HEK293 (cell line): Measurements from ENCODE around the gene ZFP36L1.

Experiments used
- CTCF ChIA-PET: fragments of 350-600 bp; formaldehyde crosslinking; extraction: SDS; loops from one replicate; lab custom pipeline; 2021; ENCODE audit warnings: antibody characterized with exemption; lab: Yijun Ruan, JAX
- POLR2A ChIA-PET: fragments of 300-600 bp; formaldehyde crosslinking; extraction: SDS; loops from one replicate; lab custom pipeline; 2020; ENCODE audit warnings: antibody characterized with exemption, inconsistent platforms; lab: Yijun Ruan, JAX
- H3K27ac ChIP-seq: fragments of 200-500 bp; sonication (Bioruptor generic); 2 replicates; pipeline ENCODE4 v1.5.1; 2014; ENCODE audit warnings: low read depth, low read length, control low read depth, inconsistent platforms; ENCODE audit errors: extremely low read depth
- H3K36me3 ChIP-seq, 2 experiments: fragments of 200-500 bp in 1 of 2; sonication (Bioruptor generic) in 1 of 2; 1 replicate in 1 of 2; 2 replicates in 1 of 2; pipeline ENCODE4 v1.5.1; 2014 to 2017; ENCODE audit warnings: inconsistent platforms in 2 of 2, low read length in 2 of 2; ENCODE audit not compliant: control insufficient read depth in 2 of 2, insufficient read depth in 1 of 2
- H3K4me1 ChIP-seq: fragments of 200-500 bp; sonication (Bioruptor generic); 2 replicates; pipeline ENCODE4 v1.5.1; 2014; ENCODE audit warnings: mild to moderate bottlenecking, low read length, inconsistent platforms; ENCODE audit not compliant: control insufficient read depth, insufficient read depth
- H3K4me3 ChIP-seq: 2 replicates; pipeline ENCODE4 v1.5.1; 2011; ENCODE audit warnings: low read depth, mild to moderate bottlenecking, control low read depth, low read length, moderate library complexity
- H3K9me3 ChIP-seq: fragments of 200-500 bp; sonication (Bioruptor generic); 2 replicates; pipeline ENCODE4 v1.5.1; 2014; ENCODE audit warnings: low read depth, low read length, inconsistent platforms; ENCODE audit not compliant: control insufficient read depth, insufficient read depth
- ATF2 ChIP-seq: fragments of 450-650 bp; formaldehyde crosslinking; IDR thresholded peaks from 2 replicates; pipeline ENCODE4 v1.5.1; 2016; ENCODE audit warnings: missing biosample characterization, missing genetic modification characterization, low read depth
- GLIS1 ChIP-seq: fragments of 450-650 bp; formaldehyde crosslinking; IDR thresholded peaks from 2 replicates; pipeline ENCODE4 v1.5.1; 2016; ENCODE audit warnings: missing biosample characterization, missing genetic modification characterization
- KLF10 ChIP-seq: fragments of 450-650 bp; IDR thresholded peaks from 2 replicates; pipeline ENCODE4 v1.5.1; 2018; ENCODE audit warnings: missing biosample characterization, mild to moderate bottlenecking, missing genetic modification characterization
- ZEB2 ChIP-seq: fragments of 450-650 bp; formaldehyde crosslinking; IDR thresholded peaks from 2 replicates; pipeline ENCODE4 v1.5.1; 2016; ENCODE audit warnings: missing biosample characterization, missing genetic modification characterization
- ZNF155 ChIP-seq: fragments of 450-650 bp; formaldehyde crosslinking; IDR thresholded peaks from 2 replicates; pipeline ENCODE4 v1.5.1; 2016; ENCODE audit warnings: missing biosample characterization, missing genetic modification characterization
- ZNF518A ChIP-seq: fragments of 450-650 bp; formaldehyde crosslinking; conservative IDR thresholded peaks from 2 replicates; pipeline ENCODE4 v1.5.1; 2016; ENCODE audit warnings: low read depth, missing biosample characterization, missing genetic modification characterization
- ZNF571 ChIP-seq: fragments of 450-650 bp; formaldehyde crosslinking; IDR thresholded peaks from 2 replicates; pipeline ENCODE4 v1.5.0; 2017; ENCODE audit warnings: missing biosample characterization, missing genetic modification characterization
- ZNF585B ChIP-seq: fragments of 450-650 bp; formaldehyde crosslinking; IDR thresholded peaks from 2 replicates; pipeline ENCODE4 v1.5.1; 2016; ENCODE audit warnings: missing biosample characterization, missing genetic modification characterization
- ZNF664 ChIP-seq: fragments of 450-650 bp; formaldehyde crosslinking; IDR thresholded peaks from 2 replicates; pipeline ENCODE4 v1.5.1; 2016; ENCODE audit warnings: missing biosample characterization, missing genetic modification characterization

ZFP36L1 gene

GRCh38 chr14:68788996-68789820, 3.7 kb downstream of the ZFP36L1 start (continued):
- TF ChIP-seq ZNF518A (tag by site-specific recombination) (no peak), ATF2 (tag by site-specific recombination) (no peak), ZNF664 (tag by site-specific recombination) (peak; percentile 32; the same call in 1 of the 2 replicates), ZNF155 (no peak), ZNF571 (tag by site-specific recombination) (no peak)

GRCh38 chr14:68788275-68788995, 4.4 kb downstream of the ZFP36L1 start:
- ChIA-PET CTCF (interaction anchor here (0.7 to 1.3 kb wide), 5 partner anchors 9 to 666 kb away, joined by 3 to 8 read pairs (median 3); no protein-coding TSS in a partner anchor), POLR2A (no interaction called here)
- TF ChIP-seq GLIS1: no peak
- no peak for TF ChIP-seq ZEB2 (tag by site-specific recombination)
- no peaks in the 10 kb centered on the region for H3K9me3 ChIP-seq
- H3K27ac ChIP-seq: no peak overlapping the region
- H3K4me1 ChIP-seq: peaks cover 3% of the 10 kb centered on the region; the same call in 1 of the 2 replicates
- H3K36me3 ChIP-seq: peaks cover 14 to 27% of the 10 kb centered on the region in 2 experiments
- H3K4me3 ChIP-seq: no peak overlapping the region

GRCh38 chr14:68787092-68787992, 5.5 kb downstream of the ZFP36L1 start:
- Histone ChIP-seq H3K36me3 (peaks cover 14 to 27% of the 10 kb centered on the region in 2 experiments), H3K4me1 (peaks cover 3% of the 10 kb centered on the region; the same call in 1 of the 2 replicates), H3K9me3 (no peaks in the 10 kb centered on the region), H3K27ac (no peak overlapping the region), H3K4me3 (no peak overlapping the region)
- TF ChIP-seq KLF10 (no peak), ZNF585B (tag by site-specific recombination) (peak; percentile 28; the same call in 1 of the 2 replicates)
- ChIA-PET CTCF (no interaction called here), POLR2A (interaction anchor here (0.6 kb wide), 1 partner anchor 252 kb away, joined by 6 read pairs; no protein-coding TSS in a partner anchor)
